ENCODE measurements around the gene TMED8. TPM values are rescaled to one million over a fixed set of nuclear protein-coding genes. Genes with fewer than 3 reads are reported as not detected.

The TMED8 gene
- polyA plus RNA-seq, 1 donor (not counting 4 experiments of a cell fraction or from before 2014, with no cell fraction given) = 7.3 TPM

DNA sequence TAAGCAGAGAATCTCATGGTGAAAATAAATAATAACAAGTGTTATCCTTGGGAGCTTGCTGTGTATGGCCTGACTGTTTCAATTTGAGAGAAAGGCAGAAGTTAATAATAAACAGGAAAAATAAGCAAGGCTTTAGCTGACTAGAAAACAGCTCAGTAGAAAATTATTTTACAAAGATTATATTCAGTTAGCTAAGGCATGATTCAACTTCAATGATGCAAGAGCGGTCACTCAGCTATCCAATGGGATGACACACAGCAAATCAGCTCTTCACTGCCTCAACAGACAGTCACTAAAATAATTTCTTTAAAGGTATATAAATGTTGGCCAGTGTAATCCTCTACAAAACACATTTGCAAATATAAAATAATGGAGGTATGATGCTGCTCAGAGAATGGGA lies 37.5 kb downstream of the TMED8 start:
- dilution Hi-C loops (cut with MboI; ENCODE audit: extremely low pct_ligation_motif_present, low sequenced_read_pairs) = no loop called here
- no peak for DNase-seq (ENCODE audit: low read depth, low spot score)
- H3K79me2 ChIP-seq (ENCODE audit: control insufficient read depth, insufficient read depth, low read length) = no peaks in the 10 kb centered on the region
- peaks cover 2 to 18% of the 10 kb centered on the region in 2 experiments for H3K36me3 ChIP-seq (ENCODE audit: control insufficient read depth in 2 of 2, extremely low read depth in 1 of 2, insufficient read depth in 2 of 2, low read length in 2 of 2)
- TF ChIP-seq, protein P1, sequence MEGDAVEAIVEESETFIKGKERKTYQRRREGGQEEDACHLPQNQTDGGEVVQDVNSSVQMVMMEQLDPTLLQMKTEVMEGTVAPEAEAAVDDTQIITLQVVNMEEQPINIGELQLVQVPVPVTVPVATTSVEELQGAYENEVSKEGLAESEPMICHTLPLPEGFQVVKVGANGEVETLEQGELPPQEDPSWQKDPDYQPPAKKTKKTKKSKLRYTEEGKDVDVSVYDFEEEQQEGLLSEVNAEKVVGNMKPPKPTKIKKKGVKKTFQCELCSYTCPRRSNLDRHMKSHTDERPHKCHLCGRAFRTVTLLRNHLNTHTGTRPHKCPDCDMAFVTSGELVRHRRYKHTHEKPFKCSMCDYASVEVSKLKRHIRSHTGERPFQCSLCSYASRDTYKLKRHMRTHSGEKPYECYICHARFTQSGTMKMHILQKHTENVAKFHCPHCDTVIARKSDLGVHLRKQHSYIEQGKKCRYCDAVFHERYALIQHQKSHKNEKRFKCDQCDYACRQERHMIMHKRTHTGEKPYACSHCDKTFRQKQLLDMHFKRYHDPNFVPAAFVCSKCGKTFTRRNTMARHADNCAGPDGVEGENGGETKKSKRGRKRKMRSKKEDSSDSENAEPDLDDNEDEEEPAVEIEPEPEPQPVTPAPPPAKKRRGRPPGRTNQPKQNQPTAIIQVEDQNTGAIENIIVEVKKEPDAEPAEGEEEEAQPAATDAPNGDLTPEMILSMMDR (optimal IDR thresholded peaks at IDR 0.05 in 1 of 3, IDR thresholded peaks at IDR 0.05 in 1 of 3, conservative IDR thresholded peaks at IDR 0.05 in 1 of 3; ENCODE audit: extremely low read depth in 1 of 3, insufficient read depth in 2 of 3, low read length in 3 of 3) = no peak
- no peak for TF ChIP-seq EZH2 (IDR thresholded peaks at IDR 0.05; ENCODE audit: low read length)
- no peak for FAIRE-seq
- no peaks in the 10 kb centered on the region for H3K27me3 ChIP-seq (ENCODE audit: control insufficient read depth, extremely low read depth, insufficient read depth, low read length)
- H3K4me3 ChIP-seq (ENCODE audit: control insufficient read depth in 2 of 3, extremely low read depth in 1 of 3, insufficient read depth in 2 of 3, low read depth in 1 of 3, low read length in 3 of 3) = no peak overlapping the region
- H4K20me1 ChIP-seq (ENCODE audit: control insufficient read depth, extremely low read depth, insufficient read depth, low read length) = no peaks in the 10 kb centered on the region
- H3K9ac ChIP-seq (ENCODE audit: control insufficient read depth, extremely low read depth, insufficient read depth, low read length) = no peak overlapping the region
- no peak overlapping the region for H2AFZ ChIP-seq (ENCODE audit: control insufficient read depth, low read length)
- H3K9me3 ChIP-seq (ENCODE audit: control insufficient read depth, low read depth, low read length) = no peaks in the 10 kb centered on the region
- no peaks in the 10 kb centered on the region for H3K4me1 ChIP-seq (ENCODE audit: control insufficient read depth, extremely low read depth, insufficient read depth, low read length)
- H3K4me2 ChIP-seq (ENCODE audit: control insufficient read depth, extremely low read depth, insufficient read depth, low read depth, low read length) = no peak overlapping the region
- H3K9me1 ChIP-seq (ENCODE audit: control insufficient read depth, extremely low read depth, insufficient read depth, low read length) = no peaks in the 10 kb centered on the region
- no peak overlapping the region for H3K27ac ChIP-seq (ENCODE audit: control insufficient read depth, insufficient read depth, low read length)

DNA sequence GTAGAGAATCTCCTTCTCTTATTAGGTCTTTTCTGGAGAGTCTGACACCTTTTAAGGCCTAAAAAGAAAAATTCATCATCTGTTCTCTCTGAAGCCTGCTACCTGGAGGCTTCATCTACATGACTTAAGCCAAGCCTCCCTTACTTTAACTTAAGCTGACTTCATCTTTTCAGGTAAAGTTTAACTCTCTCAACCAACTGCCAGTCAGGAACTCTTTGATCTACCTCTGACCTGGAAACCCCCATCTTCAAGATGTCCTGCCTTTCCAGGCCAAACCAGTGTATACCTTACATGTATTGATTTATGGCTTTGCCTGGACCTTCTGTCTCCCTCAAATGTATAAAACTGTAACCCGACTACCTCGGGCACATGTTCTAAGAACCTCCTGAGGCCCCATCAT lies 38.6 kb downstream of the TMED8 start:
- Histone ChIP-seq H3K27ac (ENCODE audit: control insufficient read depth, insufficient read depth, low read length) (no peak overlapping the region), H3K9me1 (ENCODE audit: control insufficient read depth, extremely low read depth, insufficient read depth, low read length) (no peaks in the 10 kb centered on the region), H2AFZ (ENCODE audit: control insufficient read depth, low read length) (no peak overlapping the region), H4K20me1 (ENCODE audit: control insufficient read depth, extremely low read depth, insufficient read depth, low read length) (no peaks in the 10 kb centered on the region), H3K4me2 (ENCODE audit: control insufficient read depth, extremely low read depth, insufficient read depth, low read depth, low read length) (no peak overlapping the region), H3K9ac (ENCODE audit: control insufficient read depth, extremely low read depth, insufficient read depth, low read length) (no peak overlapping the region), H3K79me2 (ENCODE audit: control insufficient read depth, insufficient read depth, low read length) (no peaks in the 10 kb centered on the region), H3K4me1 (ENCODE audit: control insufficient read depth, extremely low read depth, insufficient read depth, low read length) (no peaks in the 10 kb centered on the region), H3K4me3 (ENCODE audit: control insufficient read depth in 2 of 3, extremely low read depth in 1 of 3, insufficient read depth in 2 of 3, low read depth in 1 of 3, low read length in 3 of 3) (no peak overlapping the region), H3K36me3 (ENCODE audit: control insufficient read depth in 2 of 2, extremely low read depth in 1 of 2, insufficient read depth in 2 of 2, low read length in 2 of 2) (peaks cover 2 to 18% of the 10 kb centered on the region in 2 experiments), H3K9me3 (ENCODE audit: control insufficient read depth, low read depth, low read length) (no peaks in the 10 kb centered on the region), H3K27me3 (ENCODE audit: control insufficient read depth, extremely low read depth, insufficient read depth, low read length) (no peaks in the 10 kb centered on the region)
- dilution Hi-C loops (cut with MboI; ENCODE audit: extremely low pct_ligation_motif_present, low sequenced_read_pairs) = no loop called here
- DNase-seq (ENCODE audit: low read depth, low spot score) (no peak), FAIRE-seq (no peak)
- no peak for TF ChIP-seq EZH2 (IDR thresholded peaks at IDR 0.05; ENCODE audit: low read length)
- TF ChIP-seq, protein P1 (optimal IDR thresholded peaks at IDR 0.05 in 1 of 3, IDR thresholded peaks at IDR 0.05 in 1 of 3, conservative IDR thresholded peaks at IDR 0.05 in 1 of 3; ENCODE audit: extremely low read depth in 1 of 3, insufficient read depth in 2 of 3, low read length in 3 of 3) = no peak

Data from keratinocyte (primary cell).